GM21619 (cell line): ENCODE data around the gene MC2R.
"Not testable (repeated sequence)": the region's sequence is repeated elsewhere in the genome, so short reads cannot be mapped to it uniquely, and the experiment has no call there.

ENCODE experiments used
- ATAC-seq: cut with Tn5 transposase; IDR thresholded peaks from one replicate; pipeline ENCODE4 v1.9.1; 2021; ENCODE audit not compliant: unreplicated experiment

Gene MC2R

GRCh38 chr18:13894531-13894930, 20.8 kb downstream of the MC2R start:
- ATAC-seq: no peak

DNA sequence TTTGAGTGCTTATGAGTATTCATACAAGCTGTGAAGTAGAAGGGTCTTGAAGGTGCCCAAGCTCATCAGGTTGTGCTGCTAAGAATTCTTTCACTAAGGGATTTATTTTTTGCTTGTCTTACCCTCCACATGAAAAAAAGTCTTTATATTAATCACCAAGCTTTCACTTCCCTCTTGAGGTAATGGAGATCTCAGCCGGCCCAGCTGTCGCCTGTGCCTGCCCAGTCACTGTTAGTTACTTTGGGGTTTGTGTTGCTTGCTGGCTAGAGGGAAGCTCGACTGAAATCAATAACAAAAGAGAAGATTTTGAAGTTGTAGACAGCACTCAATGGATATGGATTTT, 21.9 kb downstream of the MC2R start:
- peak; percentile 98 for ATAC-seq

DNA sequence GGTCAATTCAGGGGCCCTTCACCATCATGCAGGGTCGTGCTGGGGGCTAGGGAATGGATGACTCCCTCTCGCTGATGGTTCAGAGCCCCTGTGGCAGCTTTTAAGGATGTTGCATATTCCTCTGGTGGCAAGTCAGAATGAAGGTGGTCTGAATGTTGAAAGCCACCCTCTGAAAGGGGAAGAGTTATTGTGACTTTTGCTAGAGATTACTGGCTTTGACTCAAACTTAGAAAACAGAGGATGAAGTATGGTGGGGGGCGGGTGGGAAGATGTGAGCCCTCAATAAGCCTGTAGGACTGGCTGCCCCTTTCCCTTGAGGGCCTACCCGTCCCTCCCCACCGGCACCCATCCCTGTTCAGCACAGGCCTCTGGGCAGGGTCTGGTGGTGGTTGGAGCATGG, 23.2 kb downstream of the MC2R start:
- no peak for ATAC-seq

GRCh38 chr18:13890761-13891361, 24.5 kb downstream of the MC2R start:
- ATAC-seq: no peak

DNA sequence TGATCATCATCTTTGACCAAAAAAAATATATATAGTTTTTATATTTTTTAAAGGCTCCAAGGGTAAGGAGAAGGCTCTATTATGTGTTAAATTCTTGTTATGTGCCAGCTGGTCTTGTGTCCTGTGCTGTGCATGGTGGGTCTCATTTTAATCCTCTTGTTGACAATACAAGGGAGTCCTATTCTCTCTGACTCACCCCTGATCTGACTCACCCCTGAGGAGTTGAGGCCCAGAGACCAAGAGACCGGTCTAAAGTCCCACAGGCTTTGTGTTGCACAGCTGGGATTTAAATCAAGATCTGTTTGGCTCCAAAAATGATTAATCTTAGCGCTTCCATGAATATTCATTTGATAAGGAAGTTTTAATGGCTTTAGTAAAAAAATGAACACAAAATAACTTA, 25.7 kb downstream of the MC2R start:
- ATAC-seq: no peak

DNA sequence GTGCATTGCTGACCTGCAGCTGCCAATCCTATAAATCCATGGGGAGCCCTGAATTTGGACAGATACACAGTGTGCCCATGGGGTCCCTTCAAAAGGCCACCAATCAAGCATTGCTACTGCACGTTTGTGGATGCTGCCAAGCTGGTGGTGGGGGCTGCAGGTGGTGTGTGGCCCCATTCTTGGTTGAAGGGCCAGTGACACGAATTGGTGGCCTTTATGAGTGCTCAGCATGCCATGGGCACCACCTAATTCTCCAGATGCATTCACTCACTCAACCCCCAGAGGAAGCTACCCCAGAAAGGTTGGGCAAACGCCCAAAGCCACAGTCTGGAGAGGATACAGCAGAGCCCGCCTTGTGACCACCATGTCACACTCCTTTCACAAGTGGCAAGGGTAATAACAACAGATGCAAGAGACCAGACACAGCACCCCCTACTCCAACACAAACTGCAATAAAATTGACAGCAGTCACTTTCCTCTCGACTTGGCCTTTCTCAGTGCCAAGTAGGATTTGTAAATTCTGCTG, 27.1 kb downstream of the MC2R start:
- no peak for ATAC-seq

- ATAC-seq: no peak
Observed at GRCh38 chr18:13885009-13885408, 30.3 kb downstream of the MC2R start.

- no peak for ATAC-seq
Observed at GRCh38 chr18:13879937-13880336, 35.4 kb downstream of the MC2R start.

- ATAC-seq: no peak
Observed at GRCh38 chr18:13879492-13879891, 35.8 kb downstream of the MC2R start.

DNA sequence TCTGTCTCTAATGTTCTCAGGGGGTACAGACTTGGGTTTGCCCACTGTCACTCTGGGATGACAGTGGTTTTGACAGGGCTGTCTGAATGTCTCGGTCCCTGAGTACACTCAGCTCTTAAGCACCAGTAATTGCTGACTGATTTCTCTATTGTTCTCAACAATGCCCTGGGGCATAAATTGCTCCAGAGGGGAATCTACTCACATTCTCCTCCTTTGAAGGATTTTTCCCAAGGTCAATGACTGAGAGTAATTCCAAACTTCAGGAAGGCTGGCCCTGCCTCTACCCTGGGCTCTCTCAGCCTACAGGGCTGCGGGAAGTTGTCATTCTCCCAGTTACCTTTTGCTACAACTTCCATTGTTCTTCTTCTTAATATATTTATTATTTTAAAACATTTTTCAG, 36.5 kb downstream of the MC2R start:
- no peak for ATAC-seq

DNA sequence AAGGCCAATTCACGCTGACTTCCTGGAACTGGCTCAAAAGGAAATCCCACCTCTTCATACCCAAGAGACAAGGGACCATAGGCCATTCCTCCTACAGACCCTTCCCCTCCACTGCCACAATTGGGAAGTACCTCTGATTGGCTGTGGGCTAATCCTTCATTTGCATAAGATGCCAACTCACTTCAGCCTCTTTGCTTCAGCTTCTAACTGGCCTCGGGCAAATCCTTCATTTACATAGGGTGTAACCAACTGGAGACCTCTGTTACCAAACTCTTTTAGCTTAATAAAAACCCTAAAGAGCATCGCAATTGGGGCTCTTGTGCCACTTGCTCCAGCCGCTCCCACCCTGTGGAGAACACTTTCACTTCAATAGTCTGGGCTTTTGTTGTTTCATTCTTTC, 38.2 kb downstream of the MC2R start:
- no peak for ATAC-seq

GRCh38 chr18:13874558-13874957, 40.8 kb downstream of the MC2R start:
- ATAC-seq: no peak

DNA sequence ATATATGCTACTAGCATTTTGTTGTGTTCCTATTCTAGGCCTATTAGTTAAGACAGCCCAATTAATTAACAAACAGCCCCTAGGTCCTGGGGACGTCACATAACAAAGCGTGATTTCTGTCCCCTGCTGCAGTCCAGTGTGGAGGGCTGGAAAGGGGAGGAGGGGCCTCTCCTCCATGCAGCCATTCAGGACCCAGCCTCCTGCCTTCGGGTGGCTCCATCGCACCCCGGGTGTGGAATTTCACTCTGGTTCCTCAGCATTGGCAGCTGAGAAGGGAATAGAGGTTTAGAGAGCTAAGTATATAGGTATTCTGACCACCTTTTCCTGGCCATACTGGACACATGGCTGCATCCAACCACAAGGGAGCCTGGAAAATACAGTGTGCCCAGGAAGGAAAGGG, 42.4 kb downstream of the MC2R start:
- ATAC-seq: no peak

- ATAC-seq: no peak
Observed at GRCh38 chr18:13872373-13872772, 43.0 kb downstream of the MC2R start.

- ATAC-seq: no peak
Observed at GRCh38 chr18:13871701-13872100, 43.6 kb downstream of the MC2R start.

GRCh38 chr18:13868501-13869271, 46.6 kb downstream of the MC2R start:
- no peak for ATAC-seq

DNA sequence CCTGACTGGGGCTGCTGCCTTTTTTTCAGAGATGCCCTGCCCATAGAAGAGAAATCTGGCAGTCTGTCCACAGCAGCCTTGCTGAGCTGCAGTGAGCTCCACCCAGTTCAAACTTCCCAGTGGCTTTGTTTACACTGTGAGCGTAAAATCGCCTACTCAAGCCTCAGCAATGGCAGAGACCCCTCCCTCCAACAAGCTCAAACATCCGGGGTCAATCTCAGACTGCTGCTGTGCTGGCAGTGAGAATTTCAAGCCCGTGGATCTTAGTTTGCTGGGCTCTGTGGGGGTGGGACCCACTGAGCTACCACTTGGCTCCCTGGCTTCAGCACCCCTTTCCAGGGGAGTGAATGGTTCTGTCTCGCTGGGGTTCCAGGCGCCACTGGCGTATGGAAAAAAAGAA, 52.4 kb downstream of the MC2R start:
- ATAC-seq: not testable (repeated sequence)

- no peak for ATAC-seq
Observed at GRCh38 chr18:13849791-13850190, 65.5 kb downstream of the MC2R start.

GRCh38 chr18:13836559-13836958, 78.8 kb downstream of the MC2R start:
- no peak for ATAC-seq

GRCh38 chr18:13835202-13835601, 80.1 kb downstream of the MC2R start:
- no peak for ATAC-seq

DNA sequence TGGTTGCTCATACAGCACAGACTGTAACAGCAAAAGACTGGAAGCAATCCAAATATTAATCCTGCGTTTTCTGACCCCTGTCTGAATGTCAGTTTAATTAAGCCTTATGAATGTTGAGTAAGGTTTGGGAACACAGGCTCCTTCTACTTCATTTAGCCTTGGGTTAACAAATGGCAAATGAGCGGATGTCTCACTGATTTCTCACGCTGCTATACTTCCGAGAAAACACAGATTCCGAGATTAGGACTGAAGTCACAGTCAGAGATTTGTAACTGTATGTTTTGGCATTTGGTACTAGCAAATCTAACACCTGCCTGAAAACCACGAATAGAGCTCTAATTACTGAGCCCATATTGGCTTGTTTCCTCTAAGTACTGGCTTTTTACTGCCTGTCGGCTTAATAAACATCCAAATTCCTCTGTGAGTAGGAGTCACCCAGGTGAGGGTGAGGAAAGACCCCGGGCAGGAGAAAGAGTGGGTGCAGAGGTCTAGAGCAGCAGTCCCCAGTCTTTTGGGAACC, 80.8 kb downstream of the MC2R start:
- no peak for ATAC-seq
